ENCODE results near the gene LUC7L3. TPM values are rescaled to one million over a fixed set of nuclear protein-coding genes. Genes with fewer than 3 reads are reported as not detected.

Gene LUC7L3
- total and polyA plus RNA-seq, 2 of the 13 experiments (the other 11 are each of a cell fraction or from before 2014, with no cell fraction given): 108 to 120 TPM

DNA sequence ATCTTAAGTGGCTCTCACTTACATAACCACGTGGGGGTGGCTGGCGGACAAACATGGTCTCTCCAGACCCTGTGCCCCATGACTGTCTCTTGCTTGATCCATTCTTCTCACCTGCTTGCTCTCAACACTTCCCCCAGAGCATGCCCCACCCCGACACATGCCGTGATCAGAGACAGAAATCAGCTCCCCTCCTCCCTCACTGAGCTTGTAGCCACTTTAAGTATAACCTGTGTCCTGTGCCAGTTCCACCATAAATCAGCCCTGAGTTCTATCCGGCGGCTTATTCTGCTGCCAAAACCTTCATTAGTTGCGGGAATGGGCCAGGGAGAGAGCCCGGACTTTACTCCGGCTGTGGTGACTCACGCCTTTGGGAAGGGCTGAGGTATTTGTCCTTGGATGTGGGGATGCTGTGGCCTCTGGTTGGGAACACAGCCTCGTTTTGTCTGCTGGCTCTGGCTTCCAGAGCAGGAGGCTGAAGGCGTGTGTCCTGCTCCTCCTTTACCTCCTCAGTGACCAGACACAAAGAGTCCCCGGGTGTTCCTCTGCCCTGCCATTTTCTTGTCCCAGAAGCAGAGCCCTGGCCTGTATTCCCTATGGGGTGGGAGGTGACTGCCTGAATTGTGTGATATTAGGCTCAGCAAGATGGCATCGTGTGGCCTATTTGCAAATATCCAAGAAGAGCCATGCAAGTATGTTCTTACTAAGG is 32.8 kb upstream of the LUC7L3 start (continued):
- TF ChIP-seq, protein P1, sequence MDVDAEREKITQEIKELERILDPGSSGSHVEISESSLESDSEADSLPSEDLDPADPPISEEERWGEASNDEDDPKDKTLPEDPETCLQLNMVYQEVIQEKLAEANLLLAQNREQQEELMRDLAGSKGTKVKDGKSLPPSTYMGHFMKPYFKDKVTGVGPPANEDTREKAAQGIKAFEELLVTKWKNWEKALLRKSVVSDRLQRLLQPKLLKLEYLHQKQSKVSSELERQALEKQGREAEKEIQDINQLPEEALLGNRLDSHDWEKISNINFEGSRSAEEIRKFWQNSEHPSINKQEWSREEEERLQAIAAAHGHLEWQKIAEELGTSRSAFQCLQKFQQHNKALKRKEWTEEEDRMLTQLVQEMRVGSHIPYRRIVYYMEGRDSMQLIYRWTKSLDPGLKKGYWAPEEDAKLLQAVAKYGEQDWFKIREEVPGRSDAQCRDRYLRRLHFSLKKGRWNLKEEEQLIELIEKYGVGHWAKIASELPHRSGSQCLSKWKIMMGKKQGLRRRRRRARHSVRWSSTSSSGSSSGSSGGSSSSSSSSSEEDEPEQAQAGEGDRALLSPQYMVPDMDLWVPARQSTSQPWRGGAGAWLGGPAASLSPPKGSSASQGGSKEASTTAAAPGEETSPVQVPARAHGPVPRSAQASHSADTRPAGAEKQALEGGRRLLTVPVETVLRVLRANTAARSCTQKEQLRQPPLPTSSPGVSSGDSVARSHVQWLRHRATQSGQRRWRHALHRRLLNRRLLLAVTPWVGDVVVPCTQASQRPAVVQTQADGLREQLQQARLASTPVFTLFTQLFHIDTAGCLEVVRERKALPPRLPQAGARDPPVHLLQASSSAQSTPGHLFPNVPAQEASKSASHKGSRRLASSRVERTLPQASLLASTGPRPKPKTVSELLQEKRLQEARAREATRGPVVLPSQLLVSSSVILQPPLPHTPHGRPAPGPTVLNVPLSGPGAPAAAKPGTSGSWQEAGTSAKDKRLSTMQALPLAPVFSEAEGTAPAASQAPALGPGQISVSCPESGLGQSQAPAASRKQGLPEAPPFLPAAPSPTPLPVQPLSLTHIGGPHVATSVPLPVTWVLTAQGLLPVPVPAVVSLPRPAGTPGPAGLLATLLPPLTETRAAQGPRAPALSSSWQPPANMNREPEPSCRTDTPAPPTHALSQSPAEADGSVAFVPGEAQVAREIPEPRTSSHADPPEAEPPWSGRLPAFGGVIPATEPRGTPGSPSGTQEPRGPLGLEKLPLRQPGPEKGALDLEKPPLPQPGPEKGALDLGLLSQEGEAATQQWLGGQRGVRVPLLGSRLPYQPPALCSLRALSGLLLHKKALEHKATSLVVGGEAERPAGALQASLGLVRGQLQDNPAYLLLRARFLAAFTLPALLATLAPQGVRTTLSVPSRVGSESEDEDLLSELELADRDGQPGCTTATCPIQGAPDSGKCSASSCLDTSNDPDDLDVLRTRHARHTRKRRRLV (CRISPR knock-in tag; IDR thresholded peaks at IDR 0.05): 0 out of 2 replicates have a peak, but pooled peaks have one; percentile 75
- TF ChIP-seq, protein P2, sequence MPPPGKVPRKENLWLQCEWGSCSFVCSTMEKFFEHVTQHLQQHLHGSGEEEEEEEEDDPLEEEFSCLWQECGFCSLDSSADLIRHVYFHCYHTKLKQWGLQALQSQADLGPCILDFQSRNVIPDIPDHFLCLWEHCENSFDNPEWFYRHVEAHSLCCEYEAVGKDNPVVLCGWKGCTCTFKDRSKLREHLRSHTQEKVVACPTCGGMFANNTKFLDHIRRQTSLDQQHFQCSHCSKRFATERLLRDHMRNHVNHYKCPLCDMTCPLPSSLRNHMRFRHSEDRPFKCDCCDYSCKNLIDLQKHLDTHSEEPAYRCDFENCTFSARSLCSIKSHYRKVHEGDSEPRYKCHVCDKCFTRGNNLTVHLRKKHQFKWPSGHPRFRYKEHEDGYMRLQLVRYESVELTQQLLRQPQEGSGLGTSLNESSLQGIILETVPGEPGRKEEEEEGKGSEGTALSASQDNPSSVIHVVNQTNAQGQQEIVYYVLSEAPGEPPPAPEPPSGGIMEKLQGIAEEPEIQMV (CRISPR knock-in tag; IDR thresholded peaks at IDR 0.05; ENCODE audit: low read depth): 0 out of 2 replicates have a peak, but pooled peaks have one; percentile 54
- TF ChIP-seq ZEB1 (IDR thresholded peaks at IDR 0.05; ENCODE audit: insufficient replicate concordance, low read depth) (no peak), JARID2 (CRISPR knock-in tag; IDR thresholded peaks at IDR 0.05; ENCODE audit: insufficient replicate concordance) (peak; percentile 82), TBL1XR1 (IDR thresholded peaks at IDR 0.05; ENCODE audit: borderline replicate concordance, low read length, partially characterized antibody) (no peak), NR2F6 (IDR thresholded peaks at IDR 0.05) (peak; percentile 52), NR2F6 (CRISPR knock-in tag; IDR thresholded peaks at IDR 0.05) (peak; percentile 84), HNF4A (CRISPR knock-in tag; IDR thresholded peaks at IDR 0.05) (peak; percentile 96), SOX13 (IDR thresholded peaks at IDR 0.05) (peak; percentile 63), SOX13 (CRISPR knock-in tag; conservative IDR thresholded peaks at IDR 0.05 in 1 of 2, IDR thresholded peaks at IDR 0.05 in 1 of 2) (peak; percentile 74 to 83; a peak in 3 of 4 replicates), NFIB (CRISPR knock-in tag; IDR thresholded peaks at IDR 0.05; ENCODE audit: borderline replicate concordance) (no peak), ZNF431 (CRISPR knock-in tag; IDR thresholded peaks at IDR 0.05; ENCODE audit: borderline replicate concordance, low read depth) (peak; percentile 83; the same call in 1 of the 2 replicates)
- TF ChIP-seq, protein P3, sequence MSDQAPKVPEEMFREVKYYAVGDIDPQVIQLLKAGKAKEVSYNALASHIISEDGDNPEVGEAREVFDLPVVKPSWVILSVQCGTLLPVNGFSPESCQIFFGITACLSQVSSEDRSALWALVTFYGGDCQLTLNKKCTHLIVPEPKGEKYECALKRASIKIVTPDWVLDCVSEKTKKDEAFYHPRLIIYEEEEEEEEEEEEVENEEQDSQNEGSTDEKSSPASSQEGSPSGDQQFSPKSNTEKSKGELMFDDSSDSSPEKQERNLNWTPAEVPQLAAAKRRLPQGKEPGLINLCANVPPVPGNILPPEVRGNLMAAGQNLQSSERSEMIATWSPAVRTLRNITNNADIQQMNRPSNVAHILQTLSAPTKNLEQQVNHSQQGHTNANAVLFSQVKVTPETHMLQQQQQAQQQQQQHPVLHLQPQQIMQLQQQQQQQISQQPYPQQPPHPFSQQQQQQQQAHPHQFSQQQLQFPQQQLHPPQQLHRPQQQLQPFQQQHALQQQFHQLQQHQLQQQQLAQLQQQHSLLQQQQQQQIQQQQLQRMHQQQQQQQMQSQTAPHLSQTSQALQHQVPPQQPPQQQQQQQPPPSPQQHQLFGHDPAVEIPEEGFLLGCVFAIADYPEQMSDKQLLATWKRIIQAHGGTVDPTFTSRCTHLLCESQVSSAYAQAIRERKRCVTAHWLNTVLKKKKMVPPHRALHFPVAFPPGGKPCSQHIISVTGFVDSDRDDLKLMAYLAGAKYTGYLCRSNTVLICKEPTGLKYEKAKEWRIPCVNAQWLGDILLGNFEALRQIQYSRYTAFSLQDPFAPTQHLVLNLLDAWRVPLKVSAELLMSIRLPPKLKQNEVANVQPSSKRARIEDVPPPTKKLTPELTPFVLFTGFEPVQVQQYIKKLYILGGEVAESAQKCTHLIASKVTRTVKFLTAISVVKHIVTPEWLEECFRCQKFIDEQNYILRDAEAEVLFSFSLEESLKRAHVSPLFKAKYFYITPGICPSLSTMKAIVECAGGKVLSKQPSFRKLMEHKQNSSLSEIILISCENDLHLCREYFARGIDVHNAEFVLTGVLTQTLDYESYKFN (CRISPR knock-in tag; conservative IDR thresholded peaks at IDR 0.05): peak; percentile 98
- TF ChIP-seq, protein P4, sequence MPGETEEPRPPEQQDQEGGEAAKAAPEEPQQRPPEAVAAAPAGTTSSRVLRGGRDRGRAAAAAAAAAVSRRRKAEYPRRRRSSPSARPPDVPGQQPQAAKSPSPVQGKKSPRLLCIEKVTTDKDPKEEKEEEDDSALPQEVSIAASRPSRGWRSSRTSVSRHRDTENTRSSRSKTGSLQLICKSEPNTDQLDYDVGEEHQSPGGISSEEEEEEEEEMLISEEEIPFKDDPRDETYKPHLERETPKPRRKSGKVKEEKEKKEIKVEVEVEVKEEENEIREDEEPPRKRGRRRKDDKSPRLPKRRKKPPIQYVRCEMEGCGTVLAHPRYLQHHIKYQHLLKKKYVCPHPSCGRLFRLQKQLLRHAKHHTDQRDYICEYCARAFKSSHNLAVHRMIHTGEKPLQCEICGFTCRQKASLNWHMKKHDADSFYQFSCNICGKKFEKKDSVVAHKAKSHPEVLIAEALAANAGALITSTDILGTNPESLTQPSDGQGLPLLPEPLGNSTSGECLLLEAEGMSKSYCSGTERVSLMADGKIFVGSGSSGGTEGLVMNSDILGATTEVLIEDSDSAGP (CRISPR knock-in tag; IDR thresholded peaks at IDR 0.05; ENCODE audit: borderline replicate concordance): peak; percentile 61
- TF ChIP-seq, protein P5, sequence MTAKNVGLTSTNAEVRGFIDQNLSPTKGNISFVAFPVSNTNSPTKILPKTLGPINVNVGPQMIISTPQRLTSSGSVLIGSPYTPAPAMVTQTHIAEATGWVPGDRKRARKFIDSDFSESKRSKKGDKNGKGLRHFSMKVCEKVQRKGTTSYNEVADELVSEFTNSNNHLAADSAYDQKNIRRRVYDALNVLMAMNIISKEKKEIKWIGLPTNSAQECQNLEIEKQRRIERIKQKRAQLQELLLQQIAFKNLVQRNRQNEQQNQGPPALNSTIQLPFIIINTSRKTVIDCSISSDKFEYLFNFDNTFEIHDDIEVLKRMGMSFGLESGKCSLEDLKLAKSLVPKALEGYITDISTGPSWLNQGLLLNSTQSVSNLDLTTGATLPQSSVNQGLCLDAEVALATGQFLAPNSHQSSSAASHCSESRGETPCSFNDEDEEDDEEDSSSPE (CRISPR knock-in tag; IDR thresholded peaks at IDR 0.05): peak; percentile 68; the same call in 1 of the 2 replicates
